IPS DF 6.9 (cell line): ENCODE results near the gene PLCL1.

ENCODE experiments used
- DNase-seq: peaks from one replicate; pipeline ENCODE4 v3.0.0-alpha.2; 2013; ENCODE audit warnings: low read depth, low spot score
- H3K27ac ChIP-seq: one replicate; pipeline ENCODE4 v1.5.1; 2013; ENCODE audit warnings: low read length, control low read depth
- H3K27me3 ChIP-seq: 2 replicates; pipeline ENCODE4 v1.6.1; 2013; ENCODE audit warnings: mild to moderate bottlenecking, low read length; ENCODE audit not compliant: control insufficient read depth, insufficient read depth
- H3K36me3 ChIP-seq: 2 replicates; pipeline ENCODE4 v1.6.1; 2013; ENCODE audit warnings: low read length; ENCODE audit not compliant: control insufficient read depth, insufficient read depth
- H3K4me1 ChIP-seq: 2 replicates; pipeline ENCODE4 v1.6.1; 2013; ENCODE audit warnings: low read length; ENCODE audit not compliant: control insufficient read depth, insufficient read depth
- H3K4me3 ChIP-seq: 2 replicates; pipeline ENCODE4 v1.5.1; 2013; ENCODE audit warnings: mild to moderate bottlenecking, low read length
- H3K9me3 ChIP-seq: 2 replicates; pipeline ENCODE4 v1.6.1; 2013; ENCODE audit warnings: low read length, inconsistent platforms; ENCODE audit not compliant: control insufficient read depth, insufficient read depth
- WGBS: extraction: QIAGEN DNeasy Blood & Tissue Kit; methylation state at CpG from one replicate; pipeline ENCODE4 v1.1.7; 2013; ENCODE audit warnings: mixed read lengths, missing lambda C conversion rate; ENCODE audit not compliant: insufficient read length, insufficient coverage; 5-methylcytosine and 5-hydroxymethylcytosine counted together

Gene PLCL1

DNA sequence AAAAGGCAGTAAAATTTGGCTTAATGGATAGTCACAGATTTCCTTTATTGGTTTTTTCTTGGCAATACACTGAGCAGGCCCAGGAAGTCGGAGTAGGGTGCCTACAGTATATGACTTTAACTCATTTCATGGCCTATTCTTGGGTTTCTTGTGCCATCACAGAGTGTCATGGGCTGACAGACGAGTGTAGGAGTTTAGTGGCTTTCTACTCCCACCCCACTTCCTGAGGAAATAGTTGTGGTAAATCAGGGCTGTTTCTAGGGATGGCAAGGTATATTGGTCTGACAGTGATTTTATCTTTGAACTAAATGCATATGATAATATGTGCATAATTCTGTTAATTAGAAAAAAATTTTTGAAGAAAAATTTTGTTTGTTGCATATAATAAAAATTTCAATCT lies 100.1 kb downstream of the PLCL1 start:
- no peak overlapping the region for H3K27ac ChIP-seq
- no peak overlapping the region for H3K4me3 ChIP-seq
- no peaks in the 10 kb centered on the region for H3K4me1 ChIP-seq
- H3K36me3 ChIP-seq = no peaks in the 10 kb centered on the region
- no peaks in the 10 kb centered on the region for H3K27me3 ChIP-seq
- no peaks in the 10 kb centered on the region for H3K9me3 ChIP-seq
- DNase-seq = no peak
- no CpG with 5 or more reads among the region's 2 CpGs for WGBS

DNA sequence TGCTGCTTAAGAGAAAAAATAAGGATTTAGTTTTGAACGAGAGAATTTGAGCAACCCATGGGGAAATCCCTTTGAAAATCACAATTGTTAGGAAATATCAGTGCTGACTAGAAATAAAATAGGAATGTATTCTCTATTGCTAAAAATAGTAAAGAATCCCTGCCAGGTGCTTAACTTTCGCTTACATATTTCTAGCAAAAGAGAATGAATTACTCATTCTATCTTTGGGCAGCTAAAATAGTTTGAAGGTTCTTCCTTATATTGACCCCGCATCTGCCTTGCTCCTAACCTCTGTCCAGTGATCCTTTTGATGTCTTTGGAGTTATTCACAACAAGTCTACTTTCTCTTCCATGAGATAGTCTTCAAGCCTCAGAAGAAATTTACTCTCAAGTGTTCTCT lies 103.8 kb downstream of the PLCL1 start:
- Histone ChIP-seq H3K4me1 (no peaks in the 10 kb centered on the region), H3K4me3 (no peak overlapping the region), H3K27ac (no peak overlapping the region), H3K9me3 (no peaks in the 10 kb centered on the region), H3K36me3 (no peaks in the 10 kb centered on the region), H3K27me3 (no peaks in the 10 kb centered on the region)
- DNase-seq = no peak
- no CpG with 5 or more reads among the region's 3 CpGs for WGBS

DNA sequence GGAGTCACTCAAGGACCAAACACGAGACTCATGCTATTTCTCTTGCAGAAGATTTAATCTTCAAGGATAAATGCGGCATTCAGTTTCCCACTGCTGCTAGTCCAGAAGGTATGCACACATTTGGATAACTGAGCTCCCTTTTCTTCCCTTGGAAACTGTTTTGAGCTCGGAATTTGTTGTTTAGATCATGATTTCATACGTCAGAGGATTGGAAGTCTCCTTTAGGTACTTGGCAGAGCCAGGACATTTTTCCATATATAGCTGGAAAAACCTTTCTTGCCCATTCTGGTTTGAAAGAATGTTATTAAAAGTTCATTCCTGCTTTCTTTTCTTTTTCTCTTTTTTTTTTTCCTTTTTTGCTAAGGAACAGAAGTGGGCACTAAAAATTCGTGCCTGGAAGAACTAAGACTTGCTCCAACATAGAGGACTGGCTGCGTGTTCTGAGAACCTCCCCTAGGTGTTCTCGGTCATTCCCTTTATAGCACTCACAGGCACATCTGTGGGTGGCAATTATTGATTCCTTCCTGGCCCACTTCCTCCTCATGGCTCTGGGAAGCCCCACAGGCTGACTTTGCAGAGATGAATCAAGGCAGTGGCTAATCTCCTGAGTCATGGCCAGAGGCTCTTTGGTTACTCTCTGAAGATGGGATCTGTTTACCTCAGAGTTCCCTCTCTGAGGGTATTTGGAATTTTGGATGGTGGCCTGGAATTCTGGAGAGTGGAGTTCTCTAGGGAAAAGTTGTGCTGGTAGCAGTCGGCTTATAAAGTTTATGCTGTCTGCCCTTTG lies 104.8 kb downstream of the PLCL1 start:
- H3K4me3 ChIP-seq = no peak overlapping the region

GRCh38 chr2:197911667-197912066 lies 107.3 kb downstream of the PLCL1 start:
- Histone ChIP-seq H3K36me3 (no peaks in the 10 kb centered on the region), H3K9me3 (no peaks in the 10 kb centered on the region), H3K27ac (no peak overlapping the region), H3K27me3 (no peaks in the 10 kb centered on the region), H3K4me1 (no peaks in the 10 kb centered on the region), H3K4me3 (no peak overlapping the region)
- no peak for DNase-seq
- WGBS = no CpG with 5 or more reads among the region's 3 CpGs

More for the DNA sequence above, 104.8 kb downstream of the PLCL1 start:
- Histone ChIP-seq H3K9me3 (no peaks in the 10 kb centered on the region), H3K36me3 (no peaks in the 10 kb centered on the region), H3K4me1 (no peaks in the 10 kb centered on the region), H3K27me3 (no peaks in the 10 kb centered on the region), H3K27ac (no peak overlapping the region)
- DNase-seq = no peak
- WGBS = no CpG with 5 or more reads among the region's 8 CpGs

GRCh38 chr2:197913084-197913483 lies 108.7 kb downstream of the PLCL1 start:
- no peaks in the 10 kb centered on the region for H3K27me3 ChIP-seq
- H3K27ac ChIP-seq = no peak overlapping the region
- DNase-seq = no peak
- H3K4me1 ChIP-seq = no peaks in the 10 kb centered on the region
- no peak overlapping the region for H3K4me3 ChIP-seq
- no peaks in the 10 kb centered on the region for H3K36me3 ChIP-seq
- WGBS = no CpG with 5 or more reads among the region's 3 CpGs
- no peaks in the 10 kb centered on the region for H3K9me3 ChIP-seq

DNA sequence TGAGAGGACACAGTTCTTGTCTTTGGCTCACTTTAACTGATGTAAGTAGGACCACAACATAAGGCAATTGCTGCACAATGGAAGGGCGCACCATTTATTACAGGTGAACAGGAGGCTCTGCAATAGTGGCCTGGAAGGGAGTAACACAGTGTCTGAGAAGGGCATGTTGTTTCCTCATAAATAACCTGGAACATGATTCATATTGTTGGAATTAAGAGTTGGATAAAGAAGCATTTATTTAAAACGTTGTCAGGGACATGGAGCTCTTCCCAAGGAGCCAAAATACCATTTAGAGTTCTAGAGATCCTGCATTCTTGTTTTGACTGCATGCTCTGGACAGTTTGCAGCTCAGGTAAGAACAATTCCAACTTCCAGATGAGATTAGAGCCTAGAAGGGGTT lies 110.4 kb downstream of the PLCL1 start:
- no CpG with 5 or more reads among the region's 2 CpGs for WGBS
- no peaks in the 10 kb centered on the region for H3K36me3 ChIP-seq
- H3K9me3 ChIP-seq = no peaks in the 10 kb centered on the region
- H3K27ac ChIP-seq = no peak overlapping the region
- H3K4me1 ChIP-seq = no peaks in the 10 kb centered on the region
- no peak for DNase-seq
- no peak overlapping the region for H3K4me3 ChIP-seq
- H3K27me3 ChIP-seq = no peaks in the 10 kb centered on the region

DNA sequence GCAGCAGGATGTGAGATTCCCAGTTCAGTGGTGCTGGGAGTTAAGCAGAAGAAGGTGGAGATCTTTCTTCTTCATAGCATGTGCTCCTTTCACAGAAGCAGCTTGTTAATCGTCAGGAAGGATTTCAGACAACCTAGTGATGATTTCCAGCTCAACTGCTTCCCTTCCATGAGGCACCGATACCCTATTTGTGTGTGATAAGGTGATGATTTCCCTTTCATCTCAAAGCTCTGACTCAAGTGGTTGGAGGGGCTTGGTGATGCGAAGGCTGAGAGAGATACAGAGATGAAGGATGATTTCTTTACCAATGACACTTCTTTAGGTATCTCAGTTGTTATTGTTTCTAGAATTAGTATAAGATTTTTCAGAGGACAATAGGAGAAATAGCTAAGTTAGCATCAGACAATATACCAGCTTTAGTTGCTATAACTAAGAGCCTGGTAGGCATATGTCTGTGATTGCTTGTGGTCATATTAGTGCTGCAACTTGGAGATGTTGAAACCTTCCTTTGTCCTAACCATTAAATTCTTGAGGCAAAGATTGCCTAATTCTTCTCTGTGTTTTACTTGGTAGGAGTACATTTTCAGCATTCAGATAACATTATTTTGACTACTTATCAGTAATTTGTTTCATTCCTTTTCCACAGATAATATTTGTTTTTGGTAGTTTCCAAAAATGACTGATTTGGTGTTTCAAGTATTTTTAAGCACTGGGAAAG lies 111.3 kb downstream of the PLCL1 start:
- DNase-seq = no peak
- Histone ChIP-seq H3K4me1 (no peaks in the 10 kb centered on the region), H3K36me3 (no peaks in the 10 kb centered on the region), H3K27ac (no peak overlapping the region), H3K27me3 (no peaks in the 10 kb centered on the region), H3K4me3 (no peak overlapping the region), H3K9me3 (no peaks in the 10 kb centered on the region)
- WGBS = no CpG with 5 or more reads among the region's 3 CpGs

DNA sequence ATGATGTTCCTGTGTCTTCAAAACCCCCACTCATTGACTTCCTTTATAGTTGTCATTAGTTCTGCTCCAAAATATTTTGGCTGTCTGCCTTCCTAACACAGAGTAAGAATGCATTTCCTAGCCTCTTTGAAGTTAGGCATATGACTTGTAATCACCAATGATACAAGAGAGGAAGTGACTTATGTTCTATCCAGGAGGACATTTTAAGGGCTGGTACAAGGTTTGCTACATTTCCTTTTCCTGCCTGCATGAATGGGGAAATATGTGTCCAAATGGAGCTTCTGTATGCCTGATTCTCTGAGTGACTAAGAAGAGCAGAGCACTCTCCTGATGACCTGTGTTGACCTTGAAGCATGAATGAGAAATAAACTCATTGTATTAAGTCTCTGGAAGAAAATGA lies 115.1 kb downstream of the PLCL1 start:
- Histone ChIP-seq H3K27ac (no peak overlapping the region), H3K4me3 (no peak overlapping the region), H3K9me3 (no peaks in the 10 kb centered on the region), H3K27me3 (no peaks in the 10 kb centered on the region), H3K4me1 (no peaks in the 10 kb centered on the region), H3K36me3 (no peaks in the 10 kb centered on the region)
- DNase-seq = no peak

DNA sequence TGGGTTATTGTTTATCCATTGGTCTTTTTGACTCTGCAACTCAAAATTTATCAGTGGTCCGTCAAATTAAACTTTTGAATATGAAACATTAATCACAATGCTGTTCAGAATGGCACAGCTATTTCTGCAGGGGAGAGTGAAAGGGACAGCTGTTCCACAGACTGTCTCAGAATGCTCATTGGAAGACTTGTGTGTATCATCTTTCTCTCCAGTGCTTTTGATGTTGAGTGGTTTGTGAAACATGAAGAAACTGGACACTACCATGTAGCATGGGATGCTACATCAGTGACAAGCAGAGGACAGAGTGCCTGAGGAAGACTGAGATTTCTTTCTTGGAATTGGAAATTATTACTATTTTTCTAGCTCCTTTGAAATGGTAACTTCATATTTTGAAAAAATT lies 115.7 kb downstream of the PLCL1 start:
- Histone ChIP-seq H3K36me3 (no peaks in the 10 kb centered on the region), H3K4me3 (no peak overlapping the region), H3K27ac (no peak overlapping the region), H3K4me1 (no peaks in the 10 kb centered on the region), H3K9me3 (no peaks in the 10 kb centered on the region), H3K27me3 (no peaks in the 10 kb centered on the region)
- no peak for DNase-seq
- no CpG with 5 or more reads among the region's 1 CpG for WGBS

GRCh38 chr2:197920592-197921201 lies 116.3 kb downstream of the PLCL1 start:
- no peaks in the 10 kb centered on the region for H3K4me1 ChIP-seq
- no CpG with 5 or more reads among the region's 5 CpGs for WGBS
- no peak for DNase-seq
- H3K4me3 ChIP-seq = no peak overlapping the region
- H3K27ac ChIP-seq = no peak overlapping the region
- no peaks in the 10 kb centered on the region for H3K9me3 ChIP-seq
- H3K36me3 ChIP-seq = no peaks in the 10 kb centered on the region
- H3K27me3 ChIP-seq = no peaks in the 10 kb centered on the region
